Panc1 (cell line): ENCODE measurements around the gene CPM.

Experiments
- CTCF ChIP-seq: fragments of 450-650 bp; IDR thresholded peaks from 2 replicates; pipeline ENCODE4 v1.5.1; 2017; ENCODE audit warnings: mild to moderate bottlenecking
- TCF7L2 ChIP-seq: IDR thresholded peaks from 2 replicates; pipeline ENCODE4 v1.6.1; 2011; ENCODE audit warnings: mild to moderate bottlenecking, low read depth, low read length, inconsistent platforms
- TF ChIP-seq, protein P1 (sequence below), 2 experiments: IDR thresholded peaks; 2 replicates each; pipeline ENCODE4 v1.6.1; 2011 to 2012; ENCODE audit warnings: low read depth in 2 of 2, control low read depth in 1 of 2, low read length in 1 of 2, mild to moderate bottlenecking in 1 of 2, moderate library complexity in 1 of 2; ENCODE audit not compliant: insufficient read depth in 1 of 2

DNA sequence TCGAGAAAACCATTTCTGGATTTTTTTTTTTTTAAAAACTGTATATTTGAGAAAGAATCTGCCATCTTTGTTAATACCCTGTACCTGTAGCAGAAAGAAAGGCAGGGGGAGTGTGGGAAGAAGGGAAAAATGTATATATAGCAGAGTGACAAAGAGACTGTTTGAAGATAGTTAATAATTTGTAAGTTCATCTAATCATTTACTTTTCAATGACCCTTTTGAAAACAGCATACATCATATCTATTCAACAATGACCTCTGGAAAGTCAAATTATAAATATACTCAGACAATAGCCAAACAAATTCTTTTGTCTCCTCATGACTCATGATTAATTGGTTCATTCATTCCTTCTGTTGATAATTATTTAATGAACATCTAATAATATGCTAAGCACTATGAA, 10.9 kb upstream of the CPM start:
- TF ChIP-seq CTCF, result no peak
- TF ChIP-seq, protein P1, sequence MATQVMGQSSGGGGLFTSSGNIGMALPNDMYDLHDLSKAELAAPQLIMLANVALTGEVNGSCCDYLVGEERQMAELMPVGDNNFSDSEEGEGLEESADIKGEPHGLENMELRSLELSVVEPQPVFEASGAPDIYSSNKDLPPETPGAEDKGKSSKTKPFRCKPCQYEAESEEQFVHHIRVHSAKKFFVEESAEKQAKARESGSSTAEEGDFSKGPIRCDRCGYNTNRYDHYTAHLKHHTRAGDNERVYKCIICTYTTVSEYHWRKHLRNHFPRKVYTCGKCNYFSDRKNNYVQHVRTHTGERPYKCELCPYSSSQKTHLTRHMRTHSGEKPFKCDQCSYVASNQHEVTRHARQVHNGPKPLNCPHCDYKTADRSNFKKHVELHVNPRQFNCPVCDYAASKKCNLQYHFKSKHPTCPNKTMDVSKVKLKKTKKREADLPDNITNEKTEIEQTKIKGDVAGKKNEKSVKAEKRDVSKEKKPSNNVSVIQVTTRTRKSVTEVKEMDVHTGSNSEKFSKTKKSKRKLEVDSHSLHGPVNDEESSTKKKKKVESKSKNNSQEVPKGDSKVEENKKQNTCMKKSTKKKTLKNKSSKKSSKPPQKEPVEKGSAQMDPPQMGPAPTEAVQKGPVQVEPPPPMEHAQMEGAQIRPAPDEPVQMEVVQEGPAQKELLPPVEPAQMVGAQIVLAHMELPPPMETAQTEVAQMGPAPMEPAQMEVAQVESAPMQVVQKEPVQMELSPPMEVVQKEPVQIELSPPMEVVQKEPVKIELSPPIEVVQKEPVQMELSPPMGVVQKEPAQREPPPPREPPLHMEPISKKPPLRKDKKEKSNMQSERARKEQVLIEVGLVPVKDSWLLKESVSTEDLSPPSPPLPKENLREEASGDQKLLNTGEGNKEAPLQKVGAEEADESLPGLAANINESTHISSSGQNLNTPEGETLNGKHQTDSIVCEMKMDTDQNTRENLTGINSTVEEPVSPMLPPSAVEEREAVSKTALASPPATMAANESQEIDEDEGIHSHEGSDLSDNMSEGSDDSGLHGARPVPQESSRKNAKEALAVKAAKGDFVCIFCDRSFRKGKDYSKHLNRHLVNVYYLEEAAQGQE (IDR thresholded peaks at IDR 0.05; ENCODE audit: insufficient read depth in 1 of 2, low read depth in 2 of 2, low read length in 1 of 2), result no peak
- no peak for TF ChIP-seq TCF7L2
